ENCODE measurements around the gene LPIN2. TPM values are rescaled to one million over a fixed set of nuclear protein-coding genes. Genes with fewer than 3 reads are reported as not detected.

The LPIN2 gene
- 10 to 100 TPM; 21.8 to 38.1 (median 29.2) TPM for total RNA-seq

DNA sequence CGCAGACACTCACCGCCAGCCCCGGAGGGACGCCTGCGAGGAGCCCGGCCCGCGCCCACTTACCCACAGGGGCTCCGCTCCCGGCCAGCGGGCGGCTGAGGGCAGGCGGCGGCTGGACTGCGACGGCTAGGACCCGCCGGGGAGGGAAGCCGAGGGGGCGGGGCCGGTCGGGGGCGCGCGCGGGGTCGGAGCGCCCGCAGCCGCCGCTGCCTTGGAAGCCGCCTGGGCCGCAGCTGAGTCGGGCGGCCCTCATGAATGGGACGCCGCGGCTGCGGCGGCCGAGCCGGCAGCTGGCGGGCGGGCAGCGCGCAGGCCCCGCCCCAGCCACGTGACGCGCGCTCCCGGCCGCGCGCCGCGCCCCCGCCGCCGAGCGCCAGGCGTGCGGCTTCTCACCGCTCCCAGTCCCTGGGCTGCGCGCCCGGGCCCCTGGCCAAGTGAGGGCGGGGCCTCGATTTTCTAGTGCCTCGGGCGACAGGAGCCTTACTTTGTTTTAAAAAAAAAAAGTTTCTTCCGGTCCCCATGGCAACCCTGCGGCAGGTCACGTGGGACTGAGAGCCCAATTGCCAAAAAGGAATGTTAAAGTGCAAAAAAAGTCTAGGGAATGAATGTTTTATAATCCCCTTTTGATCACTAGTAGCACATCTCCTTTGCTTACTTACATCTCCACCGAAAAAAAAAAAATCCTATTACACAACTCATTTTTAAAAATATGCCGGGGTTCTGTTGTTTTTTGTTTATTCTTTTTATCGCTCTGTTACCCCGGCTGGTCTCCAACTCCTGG lies at the start of gene LPIN2:
TSS of gene LPIN2 (minus strand) at position 121 of the 781 bp plus-strand sequence. CDS start 52,304 bp downstream, outside the sequence.
- no peaks in the 10 kb centered on the region for H3K36me3 ChIP-seq
- H3K27ac ChIP-seq: peak within 1 kb of the TSS; percentile 94 to 96
- peak; percentile 97 for DNase-seq (ENCODE audit: low spot score in 2 of 2)
- TF ChIP-seq, protein P1, sequence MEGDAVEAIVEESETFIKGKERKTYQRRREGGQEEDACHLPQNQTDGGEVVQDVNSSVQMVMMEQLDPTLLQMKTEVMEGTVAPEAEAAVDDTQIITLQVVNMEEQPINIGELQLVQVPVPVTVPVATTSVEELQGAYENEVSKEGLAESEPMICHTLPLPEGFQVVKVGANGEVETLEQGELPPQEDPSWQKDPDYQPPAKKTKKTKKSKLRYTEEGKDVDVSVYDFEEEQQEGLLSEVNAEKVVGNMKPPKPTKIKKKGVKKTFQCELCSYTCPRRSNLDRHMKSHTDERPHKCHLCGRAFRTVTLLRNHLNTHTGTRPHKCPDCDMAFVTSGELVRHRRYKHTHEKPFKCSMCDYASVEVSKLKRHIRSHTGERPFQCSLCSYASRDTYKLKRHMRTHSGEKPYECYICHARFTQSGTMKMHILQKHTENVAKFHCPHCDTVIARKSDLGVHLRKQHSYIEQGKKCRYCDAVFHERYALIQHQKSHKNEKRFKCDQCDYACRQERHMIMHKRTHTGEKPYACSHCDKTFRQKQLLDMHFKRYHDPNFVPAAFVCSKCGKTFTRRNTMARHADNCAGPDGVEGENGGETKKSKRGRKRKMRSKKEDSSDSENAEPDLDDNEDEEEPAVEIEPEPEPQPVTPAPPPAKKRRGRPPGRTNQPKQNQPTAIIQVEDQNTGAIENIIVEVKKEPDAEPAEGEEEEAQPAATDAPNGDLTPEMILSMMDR (IDR thresholded peaks at IDR 0.05): no peak
- TF ChIP-seq POLR2A (IDR thresholded peaks at IDR 0.05) (no peak), POLR2AphosphoS5 (IDR thresholded peaks at IDR 0.05) (peak; percentile 25 to 76 (median 64))
- no peaks in the 10 kb centered on the region for H3K9me3 ChIP-seq
- intact Hi-C loops (cut with DNase I; ENCODE audit: low total_unique reads): no loop called here
- H3K4me1 ChIP-seq: peaks cover 5 to 6% of the 10 kb centered on the region in 2 donors
- peak within 1 kb of the TSS; percentile 83 to 97 (median 87) for H3K4me3 ChIP-seq
- H3K27me3 ChIP-seq: no peaks in the 10 kb centered on the region

DNA sequence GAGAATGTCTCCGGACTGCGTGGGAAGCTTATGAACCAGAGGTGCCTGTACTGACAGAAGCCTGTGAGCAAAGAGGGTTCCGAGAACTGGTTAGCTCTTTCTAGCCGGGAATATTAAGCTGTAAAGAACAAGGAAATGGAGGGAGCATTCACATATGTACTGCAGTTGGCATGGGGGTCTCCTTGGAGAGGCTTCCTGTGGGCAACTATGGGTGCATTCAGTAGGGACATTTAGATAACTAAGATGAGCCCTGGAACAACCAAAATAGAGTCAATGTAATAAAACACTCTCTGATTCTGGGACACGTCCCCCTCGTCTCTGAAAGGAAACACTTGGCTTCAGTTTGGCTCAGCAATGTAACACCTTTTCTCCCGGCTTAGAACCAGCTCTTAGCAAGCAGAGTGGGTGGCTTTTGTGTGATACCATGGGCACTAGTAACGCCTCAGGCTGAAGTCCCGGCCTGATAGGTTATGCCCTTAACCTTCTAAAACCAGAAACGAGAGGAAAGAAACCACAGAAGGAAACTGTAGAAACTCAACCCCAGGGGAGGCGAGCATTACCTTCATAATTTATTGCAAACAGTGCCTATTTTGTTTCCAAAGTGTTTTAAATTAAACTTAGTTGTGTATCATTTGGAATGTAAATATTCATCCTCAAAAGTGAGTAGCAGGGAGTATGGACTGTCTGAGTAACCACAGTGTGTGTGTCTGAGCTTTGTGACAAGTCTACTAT lies 48.8 kb upstream of the LPIN2 start:
- Histone ChIP-seq H3K9me3 (no peaks in the 10 kb centered on the region), H3K36me3 (no peaks in the 10 kb centered on the region), H3K4me3 (no peak overlapping the region), H3K27ac (peak overlapping the region in 1 of 2 donors; percentile 8), H3K27me3 (no peaks in the 10 kb centered on the region), H3K4me1 (no peaks in the 10 kb centered on the region)
- intact Hi-C loops (cut with DNase I; ENCODE audit: low total_unique reads): no loop called here
- DNase-seq (ENCODE audit: low spot score in 2 of 2): no peak
- TF ChIP-seq POLR2A (IDR thresholded peaks at IDR 0.05) (no peak), POLR2AphosphoS5 (IDR thresholded peaks at IDR 0.05) (no peak)
- TF ChIP-seq, protein P1 (IDR thresholded peaks at IDR 0.05): no peak

GRCh38 chr18:3060667-3061580 lies 48.0 kb upstream of the LPIN2 start:
- Histone ChIP-seq H3K27me3 (no peaks in the 10 kb centered on the region), H3K9me3 (no peaks in the 10 kb centered on the region), H3K27ac (peak overlapping the region; percentile 42 to 50), H3K4me3 (no peak overlapping the region), H3K4me1 (no peaks in the 10 kb centered on the region), H3K36me3 (no peaks in the 10 kb centered on the region)
- intact Hi-C loops (cut with DNase I; ENCODE audit: low total_unique reads): no loop called here
- DNase-seq (ENCODE audit: low spot score in 2 of 2): no peak
- TF ChIP-seq POLR2A (IDR thresholded peaks at IDR 0.05) (no peak), POLR2AphosphoS5 (IDR thresholded peaks at IDR 0.05) (no peak)
- TF ChIP-seq, protein P1 (IDR thresholded peaks at IDR 0.05): no peak

- Histone ChIP-seq H3K27me3 (no peaks in the 10 kb centered on the region), H3K36me3 (no peaks in the 10 kb centered on the region), H3K27ac (peak overlapping the region in 1 of 2 donors; percentile 54), H3K4me1 (no peaks in the 10 kb centered on the region), H3K9me3 (no peaks in the 10 kb centered on the region), H3K4me3 (no peak overlapping the region)
- TF ChIP-seq POLR2AphosphoS5 (IDR thresholded peaks at IDR 0.05) (no peak), POLR2A (IDR thresholded peaks at IDR 0.05) (no peak)
- TF ChIP-seq, protein P1 (IDR thresholded peaks at IDR 0.05): no peak
- intact Hi-C loops (cut with DNase I; ENCODE audit: low total_unique reads): no loop called here
- DNase-seq (ENCODE audit: low spot score in 2 of 2): no peak
These were observed 46.3 kb upstream of the LPIN2 start for GRCh38 chr18:3059272-3059671.

All from breast epithelium (tissue), 4 donors.